ENCODE measurements around the gene ZNF18.

- no peak for TF ChIP-seq CTCF (conservative IDR thresholded peaks at IDR 0.05; ENCODE audit: low read depth in 2 of 2)
- no peak for TF ChIP-seq CREB1 (CRISPR knock-in tag; IDR thresholded peaks at IDR 0.05; ENCODE audit: low read depth)
- no peak for TF ChIP-seq POLR2AphosphoS5 (IDR thresholded peaks at IDR 0.05; ENCODE audit: low read depth)
- no peak for TF ChIP-seq EZH2phosphoT487 (IDR thresholded peaks at IDR 0.05; ENCODE audit: unreplicated experiment)
- TF ChIP-seq EZH2 (IDR thresholded peaks at IDR 0.05; ENCODE audit: low read depth, unreplicated experiment): no peak
- no peak for TF ChIP-seq ZNF331 (CRISPR knock-in tag; IDR thresholded peaks at IDR 0.05; ENCODE audit: low read depth)
- TF ChIP-seq, protein P1, sequence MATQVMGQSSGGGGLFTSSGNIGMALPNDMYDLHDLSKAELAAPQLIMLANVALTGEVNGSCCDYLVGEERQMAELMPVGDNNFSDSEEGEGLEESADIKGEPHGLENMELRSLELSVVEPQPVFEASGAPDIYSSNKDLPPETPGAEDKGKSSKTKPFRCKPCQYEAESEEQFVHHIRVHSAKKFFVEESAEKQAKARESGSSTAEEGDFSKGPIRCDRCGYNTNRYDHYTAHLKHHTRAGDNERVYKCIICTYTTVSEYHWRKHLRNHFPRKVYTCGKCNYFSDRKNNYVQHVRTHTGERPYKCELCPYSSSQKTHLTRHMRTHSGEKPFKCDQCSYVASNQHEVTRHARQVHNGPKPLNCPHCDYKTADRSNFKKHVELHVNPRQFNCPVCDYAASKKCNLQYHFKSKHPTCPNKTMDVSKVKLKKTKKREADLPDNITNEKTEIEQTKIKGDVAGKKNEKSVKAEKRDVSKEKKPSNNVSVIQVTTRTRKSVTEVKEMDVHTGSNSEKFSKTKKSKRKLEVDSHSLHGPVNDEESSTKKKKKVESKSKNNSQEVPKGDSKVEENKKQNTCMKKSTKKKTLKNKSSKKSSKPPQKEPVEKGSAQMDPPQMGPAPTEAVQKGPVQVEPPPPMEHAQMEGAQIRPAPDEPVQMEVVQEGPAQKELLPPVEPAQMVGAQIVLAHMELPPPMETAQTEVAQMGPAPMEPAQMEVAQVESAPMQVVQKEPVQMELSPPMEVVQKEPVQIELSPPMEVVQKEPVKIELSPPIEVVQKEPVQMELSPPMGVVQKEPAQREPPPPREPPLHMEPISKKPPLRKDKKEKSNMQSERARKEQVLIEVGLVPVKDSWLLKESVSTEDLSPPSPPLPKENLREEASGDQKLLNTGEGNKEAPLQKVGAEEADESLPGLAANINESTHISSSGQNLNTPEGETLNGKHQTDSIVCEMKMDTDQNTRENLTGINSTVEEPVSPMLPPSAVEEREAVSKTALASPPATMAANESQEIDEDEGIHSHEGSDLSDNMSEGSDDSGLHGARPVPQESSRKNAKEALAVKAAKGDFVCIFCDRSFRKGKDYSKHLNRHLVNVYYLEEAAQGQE (IDR thresholded peaks at IDR 0.05; ENCODE audit: unreplicated experiment): no peak
Measured at GRCh38 chr17:11991461-11991860, 5.8 kb downstream of the ZNF18 start.

All from GM23338 (cell line).